ENCODE results near the gene CNPY3.

DNA sequence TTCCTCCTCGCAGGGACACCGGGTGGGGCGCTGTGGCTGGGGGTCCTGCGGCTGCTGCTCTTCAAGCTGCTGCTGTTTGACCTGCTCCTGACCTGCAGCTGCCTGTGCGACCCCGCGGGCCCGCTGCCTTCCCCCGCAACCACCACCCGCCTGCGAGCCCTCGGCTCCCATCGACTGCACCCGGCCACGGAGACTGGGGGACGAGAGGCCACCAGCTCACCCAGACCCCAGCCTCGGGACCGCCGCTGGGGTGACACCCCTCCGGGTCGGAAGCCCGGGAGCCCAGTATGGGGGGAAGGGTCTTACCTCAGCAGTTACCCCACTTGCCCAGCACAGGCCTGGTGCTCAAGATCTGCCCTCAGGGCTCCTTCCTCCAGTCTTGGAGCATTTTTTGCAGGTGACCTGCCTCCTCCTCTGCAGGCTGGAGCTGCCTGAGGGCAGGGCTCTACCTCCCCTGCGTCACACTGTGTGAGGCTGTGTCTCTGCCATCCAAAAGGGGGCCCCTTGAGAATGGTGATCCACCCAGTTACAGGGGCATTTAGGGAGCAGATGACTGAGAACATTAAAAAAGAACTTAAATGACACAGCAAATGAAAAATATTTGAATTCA, 3.9 kb upstream of the CNPY3 start:
- TF ChIP-seq, protein P1, sequence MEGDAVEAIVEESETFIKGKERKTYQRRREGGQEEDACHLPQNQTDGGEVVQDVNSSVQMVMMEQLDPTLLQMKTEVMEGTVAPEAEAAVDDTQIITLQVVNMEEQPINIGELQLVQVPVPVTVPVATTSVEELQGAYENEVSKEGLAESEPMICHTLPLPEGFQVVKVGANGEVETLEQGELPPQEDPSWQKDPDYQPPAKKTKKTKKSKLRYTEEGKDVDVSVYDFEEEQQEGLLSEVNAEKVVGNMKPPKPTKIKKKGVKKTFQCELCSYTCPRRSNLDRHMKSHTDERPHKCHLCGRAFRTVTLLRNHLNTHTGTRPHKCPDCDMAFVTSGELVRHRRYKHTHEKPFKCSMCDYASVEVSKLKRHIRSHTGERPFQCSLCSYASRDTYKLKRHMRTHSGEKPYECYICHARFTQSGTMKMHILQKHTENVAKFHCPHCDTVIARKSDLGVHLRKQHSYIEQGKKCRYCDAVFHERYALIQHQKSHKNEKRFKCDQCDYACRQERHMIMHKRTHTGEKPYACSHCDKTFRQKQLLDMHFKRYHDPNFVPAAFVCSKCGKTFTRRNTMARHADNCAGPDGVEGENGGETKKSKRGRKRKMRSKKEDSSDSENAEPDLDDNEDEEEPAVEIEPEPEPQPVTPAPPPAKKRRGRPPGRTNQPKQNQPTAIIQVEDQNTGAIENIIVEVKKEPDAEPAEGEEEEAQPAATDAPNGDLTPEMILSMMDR (IDR thresholded peaks at IDR 0.05), result no peak
- no peak for TF ChIP-seq POLR2AphosphoS5 (IDR thresholded peaks at IDR 0.05)
- TF ChIP-seq EP300 (IDR thresholded peaks at IDR 0.05; ENCODE audit: low read depth), result no peak

All from transverse colon (tissue), 4 donors.